SK-N-SH treated with all-trans-retinoic acid at 6 μM for 48 hours (cell line): ENCODE data around the gene SPATA22.

Source experiments
- CSDC2 ChIP-seq: fragments of 250-450 bp; sonication (Bioruptor Pico); IDR thresholded peaks from 2 replicates; pipeline ENCODE4 v1.5.0; 2020; ENCODE audit warnings: mild to moderate bottlenecking, moderate library complexity
- ISL1 ChIP-seq: fragments of 250-450 bp; sonication (Bioruptor Pico); IDR thresholded peaks from 2 replicates; pipeline ENCODE4 v2.1.2; 2022; ENCODE audit warnings: mild to moderate bottlenecking, moderate library complexity
- PATZ1 ChIP-seq: fragments of 250-450 bp; sonication (Bioruptor Pico); IDR thresholded peaks from 2 replicates; pipeline ENCODE4 v1.8.0; 2020; ENCODE audit warnings: mild to moderate bottlenecking, moderate library complexity, borderline replicate concordance
- RARB ChIP-seq: fragments of 250-450 bp; sonication (Bioruptor Pico); IDR thresholded peaks from 2 replicates; pipeline ENCODE4 v1.8.0; 2021; ENCODE audit warnings: mild to moderate bottlenecking, moderate library complexity
- TSHZ2 ChIP-seq: fragments of 250-450 bp; sonication (Bioruptor Pico); IDR thresholded peaks from 2 replicates; pipeline ENCODE4 v1.5.0; 2020; ENCODE audit warnings: mild to moderate bottlenecking, moderate library complexity
- ZFP3 ChIP-seq: fragments of 250-450 bp; sonication (Bioruptor Pico); IDR thresholded peaks from 2 replicates; pipeline ENCODE4 v1.5.0; 2020; ENCODE audit warnings: mild to moderate bottlenecking, moderate library complexity
- ZFP30 ChIP-seq: fragments of 450-650 bp; formaldehyde crosslinking; IDR thresholded peaks from 2 replicates; pipeline ENCODE4 v1.5.0; 2022; ENCODE audit warnings: mild to moderate bottlenecking, moderate library complexity
- ZNF565 ChIP-seq: fragments of 450-650 bp; formaldehyde crosslinking; conservative IDR thresholded peaks from 2 replicates; pipeline ENCODE4 v1.5.0; 2020; ENCODE audit warnings: low read depth, mild to moderate bottlenecking, moderate library complexity
- ZNF70 ChIP-seq: fragments of 450-650 bp; formaldehyde crosslinking; IDR thresholded peaks from 2 replicates; pipeline ENCODE4 v1.5.0; 2020; ENCODE audit warnings: mild to moderate bottlenecking, moderate library complexity
- TF ChIP-seq, protein P1 (sequence below): fragments of 250-450 bp; sonication (Bioruptor Pico); IDR thresholded peaks from 2 replicates; pipeline ENCODE4 v1.5.1; 2020; ENCODE audit warnings: low read depth, mild to moderate bottlenecking, moderate library complexity

DNA sequence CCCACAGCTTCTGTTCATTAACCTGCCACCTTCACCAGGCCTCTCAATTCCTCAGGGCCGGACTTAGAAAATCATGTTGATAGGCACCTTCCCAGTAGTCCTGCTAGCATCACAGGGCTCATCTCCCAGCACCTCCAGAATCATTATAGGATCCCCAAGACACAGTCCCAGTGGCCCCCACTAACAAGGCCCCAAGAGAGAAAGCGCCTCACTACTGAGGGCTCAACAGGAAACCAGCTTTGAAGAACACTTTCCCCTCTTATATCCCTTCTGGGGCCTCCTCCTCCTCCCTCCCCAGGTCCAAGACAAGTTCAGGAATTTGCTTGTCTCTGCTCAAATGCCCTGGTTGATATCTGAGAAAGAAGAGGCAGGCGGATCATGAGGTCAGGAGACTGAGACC is 60.5 kb downstream of the SPATA22 start, which contains the start of gene OR3A3:
- TF ChIP-seq ISL1 (CRISPR knock-in tag) (no peak), CSDC2 (no peak), ZFP3 (CRISPR knock-in tag) (no peak), ZNF70 (no peak), PATZ1 (CRISPR knock-in tag) (no peak), RARB (CRISPR knock-in tag) (no peak), ZFP30 (CRISPR knock-in tag) (no peak), ZNF565 (CRISPR knock-in tag) (no peak), TSHZ2 (CRISPR knock-in tag) (no peak)
- TF ChIP-seq, protein P1, sequence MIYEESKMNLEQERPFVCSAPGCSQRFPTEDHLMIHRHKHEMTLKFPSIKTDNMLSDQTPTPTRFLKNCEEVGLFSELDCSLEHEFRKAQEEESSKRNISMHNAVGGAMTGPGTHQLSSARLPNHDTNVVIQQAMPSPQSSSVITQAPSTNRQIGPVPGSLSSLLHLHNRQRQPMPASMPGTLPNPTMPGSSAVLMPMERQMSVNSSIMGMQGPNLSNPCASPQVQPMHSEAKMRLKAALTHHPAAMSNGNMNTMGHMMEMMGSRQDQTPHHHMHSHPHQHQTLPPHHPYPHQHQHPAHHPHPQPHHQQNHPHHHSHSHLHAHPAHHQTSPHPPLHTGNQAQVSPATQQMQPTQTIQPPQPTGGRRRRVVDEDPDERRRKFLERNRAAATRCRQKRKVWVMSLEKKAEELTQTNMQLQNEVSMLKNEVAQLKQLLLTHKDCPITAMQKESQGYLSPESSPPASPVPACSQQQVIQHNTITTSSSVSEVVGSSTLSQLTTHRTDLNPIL (CRISPR knock-in tag): no peak
